NCI-H2107 (cell line): Measurements from ENCODE around the gene CCER1.

ENCODE experiments used
- DNase-seq: peaks from one replicate; lab custom pipeline; 2025; lab: John Stamatoyannopoulos, UW

The CCER1 gene

GRCh38 chr12:90920222-90920621 lies 34.8 kb downstream of the CCER1 start:
- DNase-seq = no peak

- DNase-seq = no peak
Observed at GRCh38 chr12:90917431-90917830, 37.5 kb downstream of the CCER1 start.

GRCh38 chr12:90916516-90916915 lies 38.5 kb downstream of the CCER1 start:
- no peak for DNase-seq

- DNase-seq = no peak
Observed at GRCh38 chr12:90915353-90915752, 39.6 kb downstream of the CCER1 start.

GRCh38 chr12:90910958-90911357 lies 44.0 kb downstream of the CCER1 start:
- DNase-seq = no peak

GRCh38 chr12:90909069-90909770 lies 45.8 kb downstream of the CCER1 start:
- DNase-seq = no peak

GRCh38 chr12:90908465-90908864 lies 46.5 kb downstream of the CCER1 start:
- DNase-seq = no peak

- no peak for DNase-seq
Observed at GRCh38 chr12:90905691-90906370, 49.1 kb downstream of the CCER1 start.

- DNase-seq = no peak
Observed at GRCh38 chr12:90902596-90902995, 52.4 kb downstream of the CCER1 start.
